H1 (cell line): Measurements from ENCODE around the gene TGFB3. TPM values are rescaled to one million over a fixed set of nuclear protein-coding genes. Genes with fewer than 3 reads are reported as not detected.

ENCODE experiments used
- CTCF ChIA-PET: fragments of 300-600 bp; sonication (Branson Sonifier 250); formaldehyde crosslinking; loops from one replicate; lab custom pipeline; 2021; ENCODE audit not compliant: partially characterized antibody; lab: Charles Lee
- POLR2A ChIA-PET: fragments of 300-600 bp; sonication (Branson Sonifier 250); formaldehyde crosslinking; loops from one replicate; lab custom pipeline; 2021; ENCODE audit warnings: inconsistent platforms; ENCODE audit not compliant: partially characterized antibody; lab: Charles Lee
- DNase-seq, 2 experiments: peaks; one replicate each; pipeline versions ENCODE4 v3.0.0 to v3.0.0-alpha.2; 2010 to 2022; ENCODE audit warnings: low spot score in 2 of 2, low read depth in 1 of 2, mixed read lengths in 1 of 2
- FAIRE-seq: peaks from 2 replicates; lab custom pipeline; 2011; peaks lifted over from hg19 to GRCh38; lab: Jason Lieb, UNC
- H2AFZ ChIP-seq: 2 replicates; pipeline ENCODE4 v1.8.1; 2012; ENCODE audit warnings: low read length, inconsistent platforms
- H2AK5ac ChIP-seq: 2 replicates; pipeline ENCODE4 v1.6.1; 2013; ENCODE audit warnings: low read depth, low read length
- H2BK120ac ChIP-seq: replicated peaks from 2 replicates; pipeline ENCODE3; 2013; ENCODE audit warnings: low read depth, low read length, inconsistent platforms
- H2BK12ac ChIP-seq: 2 replicates; pipeline ENCODE4 v1.6.1; 2013; ENCODE audit warnings: low read depth, low read length
- H2BK15ac ChIP-seq: 2 replicates; pipeline ENCODE4 v1.6.1; 2013; ENCODE audit warnings: low read length
- H2BK20ac ChIP-seq: 2 replicates; pipeline ENCODE4 v1.6.1; 2013; ENCODE audit warnings: low read length
- H2BK5ac ChIP-seq: 2 replicates; pipeline ENCODE4 v1.6.1; 2013; ENCODE audit warnings: low read depth, low read length
- H3K14ac ChIP-seq: 2 replicates; pipeline ENCODE4 v1.6.1; 2013; ENCODE audit warnings: inconsistent platforms; ENCODE audit not compliant: insufficient read length
- H3K18ac ChIP-seq: 2 replicates; pipeline ENCODE4 v1.6.1; 2013; ENCODE audit warnings: low read length; ENCODE audit errors: extremely low read depth
- H3K23ac ChIP-seq: 2 replicates; pipeline ENCODE4 v1.6.1; 2013; ENCODE audit warnings: inconsistent platforms; ENCODE audit not compliant: insufficient read length
- H3K23me2 ChIP-seq: 2 replicates; pipeline ENCODE4 v1.6.1; 2013; ENCODE audit warnings: low read depth, low read length
- H3K27ac ChIP-seq: 2 replicates; pipeline ENCODE4 v1.6.1; 2011; ENCODE audit warnings: low read depth, low read length, inconsistent platforms
- H3K27me3 ChIP-seq, 4 experiments: replicated peaks in 1 of 4; 1 replicate in 1 of 4; 2 replicates in 3 of 4; pipeline versions ENCODE4 v1.6.1 to v1.8.1; 2011 to 2013; ENCODE audit warnings: low read length in 3 of 4, mild to moderate bottlenecking in 3 of 4, inconsistent platforms in 2 of 4, mixed read lengths in 2 of 4, moderate library complexity in 1 of 4; ENCODE audit not compliant: control insufficient read depth in 3 of 4, insufficient read depth in 3 of 4; ENCODE audit errors: extremely low read depth in 1 of 4
- H3K36me3 ChIP-seq, 4 experiments: 2 replicates each; pipeline versions ENCODE4 v1.6.1 to v1.8.1; 2011 to 2013; ENCODE audit warnings: mild to moderate bottlenecking in 4 of 4, low read length in 3 of 4, moderate library complexity in 2 of 4, control low read depth in 1 of 4, inconsistent platforms in 1 of 4; ENCODE audit not compliant: insufficient read depth in 4 of 4, control insufficient read depth in 2 of 4
- H3K4ac ChIP-seq: replicated peaks from 2 replicates; pipeline ENCODE3; 2013; ENCODE audit warnings: low read length, low read depth, mixed read lengths, inconsistent platforms; ENCODE audit not compliant: insufficient read length
- H3K4me1 ChIP-seq, 4 experiments: replicated peaks in 1 of 4; 1 replicate in 1 of 4; 2 replicates in 3 of 4; pipeline versions ENCODE4 v1.6.1 to v1.8.1; 2011 to 2013; ENCODE audit warnings: low read length in 3 of 4, inconsistent platforms in 2 of 4, mixed read lengths in 1 of 4; ENCODE audit not compliant: insufficient read depth in 4 of 4, control insufficient read depth in 3 of 4
- H3K4me2 ChIP-seq, 2 experiments: 2 replicates each; pipeline versions ENCODE4 v1.6.1 to v1.8.1; 2011 to 2013; ENCODE audit warnings: low read depth in 2 of 2, low read length in 2 of 2, control low read depth in 1 of 2, inconsistent platforms in 1 of 2, mild to moderate bottlenecking in 1 of 2; ENCODE audit not compliant: insufficient read depth in 1 of 2
- H3K4me3 ChIP-seq, 4 experiments: fragments of 200-600, 300-600 bp in 1 of 4; sonication (generic), shearing (Covaris generic), sonication (Bioruptor Twin) in 1 of 4; 2 replicates each; pipeline versions ENCODE4 v1.5.1 to v1.8.1; 2011 to 2016; ENCODE audit warnings: low read length in 4 of 4, low read depth in 3 of 4, control low read depth in 2 of 4, inconsistent platforms in 2 of 4, mild to moderate bottlenecking in 2 of 4, mixed read lengths in 1 of 4, moderate library complexity in 1 of 4; ENCODE audit not compliant: insufficient read depth in 2 of 4; ENCODE audit errors: extremely low read depth in 1 of 4
- H3K56ac ChIP-seq: replicated peaks from 2 replicates; pipeline ENCODE3; 2013; ENCODE audit warnings: low read depth, mild to moderate bottlenecking, mixed read lengths, low read length, inconsistent platforms; ENCODE audit not compliant: insufficient read length
- H3K79me1 ChIP-seq: 2 replicates; pipeline ENCODE4 v1.6.1; 2013; ENCODE audit warnings: low read depth, low read length, control low read depth
- H3K79me2 ChIP-seq, 2 experiments: 2 replicates each; pipeline versions ENCODE4 v1.6.1 to v1.8.1; 2012 to 2013; ENCODE audit warnings: low read length in 2 of 2, mild to moderate bottlenecking in 2 of 2, inconsistent platforms in 1 of 2; ENCODE audit not compliant: insufficient read depth in 2 of 2, control insufficient read depth in 1 of 2
- H3K9ac ChIP-seq, 4 experiments: replicated peaks in 1 of 4; 1 replicate in 1 of 4; 2 replicates in 3 of 4; pipeline versions ENCODE4 v1.6.1 to v1.8.1; 2011 to 2013; ENCODE audit warnings: low read depth in 3 of 4, low read length in 3 of 4, control low read depth in 2 of 4, mild to moderate bottlenecking in 2 of 4, moderate library complexity in 2 of 4, inconsistent platforms in 1 of 4; ENCODE audit errors: extremely low read depth in 1 of 4
- H3K9me3 ChIP-seq, 2 experiments: 2 replicates each; pipeline versions ENCODE4 v1.6.1 to v1.8.1; 2012 to 2013; ENCODE audit warnings: mild to moderate bottlenecking in 2 of 2, moderate library complexity in 2 of 2, control low read depth in 1 of 2, inconsistent platforms in 1 of 2, low read depth in 1 of 2, low read length in 1 of 2, mixed read lengths in 1 of 2; ENCODE audit not compliant: insufficient read depth in 2 of 2
- H4K20me1 ChIP-seq, 2 experiments: replicated peaks in 1 of 2; 2 replicates each; pipeline versions ENCODE3 to v1.8.1; 2011 to 2013; ENCODE audit warnings: inconsistent platforms in 2 of 2, low read length in 2 of 2, mild to moderate bottlenecking in 1 of 2; ENCODE audit not compliant: insufficient read depth in 2 of 2, control insufficient read depth in 1 of 2
- H4K5ac ChIP-seq: 2 replicates; pipeline ENCODE4 v1.6.1; 2013; ENCODE audit warnings: low read length, low read depth, mixed read lengths, inconsistent platforms; ENCODE audit not compliant: insufficient read length
- H4K8ac ChIP-seq: 2 replicates; pipeline ENCODE4 v1.8.0; 2013; ENCODE audit warnings: mild to moderate bottlenecking, moderate library complexity, low read length, inconsistent platforms; ENCODE audit not compliant: insufficient read depth; ENCODE audit errors: extremely low read depth
- H4K91ac ChIP-seq: replicated peaks from 2 replicates; pipeline ENCODE3; 2013; ENCODE audit warnings: low read length, mixed read lengths, inconsistent platforms; ENCODE audit not compliant: insufficient read length
- ATF3 ChIP-seq: IDR thresholded peaks from 2 replicates; pipeline ENCODE4 v1.6.1; 2011; ENCODE audit warnings: low read depth, mild to moderate bottlenecking, low read length; ENCODE audit not compliant: insufficient read depth
- CREB1 ChIP-seq: IDR thresholded peaks from 2 replicates; pipeline ENCODE4 v1.6.1; 2012; ENCODE audit warnings: inconsistent platforms
- CTBP2 ChIP-seq: IDR thresholded peaks from 2 replicates; pipeline ENCODE4 v1.7.0; 2011; ENCODE audit warnings: borderline replicate concordance, mild to moderate bottlenecking, moderate library complexity, mixed read lengths, low read length; ENCODE audit not compliant: insufficient read depth, insufficient read length
- FOSL1 ChIP-seq: IDR thresholded peaks from 2 replicates; pipeline ENCODE4 v1.6.1; 2011; ENCODE audit warnings: mild to moderate bottlenecking, low read depth, low read length, moderate library complexity; ENCODE audit not compliant: insufficient read depth
- GTF2F1 ChIP-seq: IDR thresholded peaks from 2 replicates; pipeline ENCODE4 v1.6.1; 2012; ENCODE audit warnings: low read depth, low read length, improper control_type of control experiment, borderline replicate concordance
- HDAC2 ChIP-seq, 2 experiments: fragments of 300-600 bp in 1 of 2; sonication (generic) in 1 of 2; IDR thresholded peaks; 2 replicates each; pipeline ENCODE4 v1.6.1; 2011 to 2012; ENCODE audit warnings: low read depth in 2 of 2, low read length in 2 of 2, mild to moderate bottlenecking in 2 of 2, moderate library complexity in 2 of 2, borderline replicate concordance in 1 of 2, inconsistent platforms in 1 of 2
- MAFK ChIP-seq: IDR thresholded peaks from 2 replicates; pipeline ENCODE4 v1.6.1; 2012; ENCODE audit warnings: low read depth, mild to moderate bottlenecking, improper control_type of control experiment, low read length
- RBBP5 ChIP-seq: IDR thresholded peaks from 2 replicates; pipeline ENCODE4 v1.7.1; 2012; ENCODE audit warnings: low read depth, mild to moderate bottlenecking, inconsistent platforms, low read length, moderate library complexity, borderline replicate concordance
- RFX5 ChIP-seq: IDR thresholded peaks from 2 replicates; pipeline ENCODE4 v1.6.1; 2011; ENCODE audit warnings: low read depth, low read length, improper control_type of control experiment, borderline replicate concordance
- SP4 ChIP-seq: IDR thresholded peaks from 2 replicates; pipeline ENCODE4 v1.6.1; 2012; ENCODE audit warnings: low read length, inconsistent platforms
- TAF7 ChIP-seq: optimal IDR thresholded peaks from 2 replicates; pipeline ENCODE3; 2011; ENCODE audit warnings: low read depth, mild to moderate bottlenecking, inconsistent platforms, low read length, moderate library complexity, borderline replicate concordance
- TCF12 ChIP-seq: IDR thresholded peaks from 2 replicates; pipeline ENCODE4 v1.6.1; 2011; ENCODE audit warnings: low read depth, mild to moderate bottlenecking, low read length
- WGBS, 2 experiments: shearing (Covaris generic) in 1 of 2; methylation state at CpG; one replicate each; pipeline versions ENCODE4 v1.1.6 to v1.1.7; 2013 to 2015; ENCODE audit warnings: low lambda C conversion rate in 2 of 2, mixed read lengths in 2 of 2, inconsistent platforms in 1 of 2, low coverage in 1 of 2, missing lambda C conversion rate in 1 of 2; ENCODE audit not compliant: insufficient replicate concordance in 2 of 2, insufficient coverage in 1 of 2, insufficient read length in 1 of 2; ENCODE audit errors: extremely low coverage in 1 of 2, missing lambda C conversion rate in 1 of 2; 5-methylcytosine and 5-hydroxymethylcytosine counted together
- polyA plus RNA-seq, 7 experiments: library from polyadenylated mRNA; depleted of rRNA in 3 of 7; stranded (reverse) in 5 of 7; unstranded in 2 of 7; fragments of >200 nt in 5 of 7; fragments of 200-250 nt in 2 of 7; gene quantifications; 1 replicate in 5 of 7; 2 replicates in 1 of 7; 4 replicates in 1 of 7; pipeline versions ENCODE4 v1.2.1 to v1.2.3, GENCODE V29; 2011 to 2013; ENCODE audit warnings: missing spikeins in 2 of 7, mixed read lengths in 2 of 7
- total RNA-seq: library from RNA; stranded (reverse); fragmentation: NEBNext Ultra II Directional; extraction: Animal tissue kit (Norgen Biotek cat#: 25700); gene quantifications from 2 replicates; pipeline ENCODE4 v1.2.1, GENCODE V29; 2021

TGFB3 gene
- total and polyA plus RNA-seq, 2 of the 8 experiments (the other 6 are each of a cell fraction or from before 2014, with no cell fraction given), result 0.65 to 0.86 TPM

DNA sequence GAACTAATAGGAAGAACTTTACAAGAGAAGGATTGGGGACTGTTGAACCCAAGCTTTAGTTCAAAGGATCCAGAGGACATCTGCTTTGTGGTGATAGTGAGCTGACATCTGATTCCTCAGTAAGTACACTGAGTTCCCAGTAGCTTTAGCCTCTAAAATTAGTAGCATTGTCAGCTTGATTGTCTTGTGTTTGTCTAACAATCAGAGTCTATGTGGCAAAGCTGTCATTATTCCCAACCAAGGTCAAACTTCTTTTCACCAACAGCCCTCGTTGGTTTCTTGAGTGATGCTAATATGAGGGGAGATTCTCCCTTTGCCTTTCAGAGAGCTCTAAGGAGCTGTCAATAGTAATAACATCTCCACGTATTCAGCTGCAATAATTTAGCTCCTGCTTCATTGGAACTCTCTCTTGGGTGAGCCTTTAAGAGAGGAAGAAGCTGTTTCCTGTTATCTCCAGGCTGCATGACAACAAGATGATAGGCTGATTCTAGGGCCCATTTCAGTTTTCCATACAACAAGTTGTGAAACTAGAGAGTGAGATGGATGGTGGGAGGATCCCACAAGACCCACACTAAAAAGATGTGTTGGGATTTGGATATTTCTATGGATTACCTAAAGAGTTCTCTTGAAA is 46.7 kb downstream of the TGFB3 start:
- no peaks in the 10 kb centered on the region for H3K23me2 ChIP-seq
- no peak overlapping the region for H3K27ac ChIP-seq
- H3K79me2 ChIP-seq, result no peaks in the 10 kb centered on the region
- H3K14ac ChIP-seq, result no peak overlapping the region
- no peak overlapping the region for H4K8ac ChIP-seq
- H4K5ac ChIP-seq, result no peak overlapping the region
- no peak overlapping the region for H2BK120ac ChIP-seq
- DNase-seq (no peak), FAIRE-seq (no peak)
- no peak overlapping the region for H3K4ac ChIP-seq
- no peaks in the 10 kb centered on the region for H3K9me3 ChIP-seq
- H3K36me3 ChIP-seq, result no peaks in the 10 kb centered on the region
- H3K23ac ChIP-seq, result no peak overlapping the region
- H3K9ac ChIP-seq, result no peak overlapping the region
- no peaks in the 10 kb centered on the region for H3K27me3 ChIP-seq
- CTCF ChIA-PET, result interaction anchor here (0.9 to 2.8 kb wide), 4 partner anchors 29 to 224 kb away, joined by 3 to 13 read pairs (median 4); no protein-coding TSS in a partner anchor
- no peak overlapping the region for H3K18ac ChIP-seq
- H2BK15ac ChIP-seq, result no peak overlapping the region
- WGBS, 2 experiments, result 85% methylated on average over 2 of the region's 2 CpGs; no CpG with 5 or more reads in 1 of the 2 experiments
- no peak overlapping the region for H2BK12ac ChIP-seq
- no peak overlapping the region for H3K4me3 ChIP-seq
- POLR2A ChIA-PET, result interaction anchor here (0.7 to 0.9 kb wide), 3 partner anchors 9 to 18 kb away, joined by 3 read pairs; no protein-coding TSS in a partner anchor
- no peak overlapping the region for H2AK5ac ChIP-seq
- H2BK20ac ChIP-seq, result no peak overlapping the region
- H3K4me1 ChIP-seq, result peaks cover 0 to 2% (median 0%) of the 10 kb centered on the region in 4 experiments; a peak in 1 of 7 replicates
- peaks cover 0 to 3% of the 10 kb centered on the region in 2 experiments for H4K20me1 ChIP-seq
- H3K79me1 ChIP-seq, result no peaks in the 10 kb centered on the region
- H4K91ac ChIP-seq, result no peak overlapping the region
- no peak overlapping the region for H2AFZ ChIP-seq
- H3K4me2 ChIP-seq, result no peak overlapping the region
- H2BK5ac ChIP-seq, result no peak overlapping the region
- no peak overlapping the region for H3K56ac ChIP-seq
- TF ChIP-seq FOSL1, result no peak
- TF ChIP-seq GTF2F1, result no peak
- no peak for TF ChIP-seq HDAC2 (IDR thresholded peaks at IDR 0.05; ENCODE audit: borderline replicate concordance in 1 of 2, low read depth in 2 of 2, low read length in 2 of 2)
- no peak for TF ChIP-seq CTBP2
- TF ChIP-seq ATF3, result no peak
- no peak for TF ChIP-seq CREB1
- TF ChIP-seq MAFK, result no peak
- no peak for TF ChIP-seq TCF12
- TF ChIP-seq RFX5, result no peak
- no peak for TF ChIP-seq RBBP5
- no peak for TF ChIP-seq SP4
- TF ChIP-seq TAF7, result no peak
